ENCODE data around the gene PDE4D.

- TF ChIP-seq, protein P1, sequence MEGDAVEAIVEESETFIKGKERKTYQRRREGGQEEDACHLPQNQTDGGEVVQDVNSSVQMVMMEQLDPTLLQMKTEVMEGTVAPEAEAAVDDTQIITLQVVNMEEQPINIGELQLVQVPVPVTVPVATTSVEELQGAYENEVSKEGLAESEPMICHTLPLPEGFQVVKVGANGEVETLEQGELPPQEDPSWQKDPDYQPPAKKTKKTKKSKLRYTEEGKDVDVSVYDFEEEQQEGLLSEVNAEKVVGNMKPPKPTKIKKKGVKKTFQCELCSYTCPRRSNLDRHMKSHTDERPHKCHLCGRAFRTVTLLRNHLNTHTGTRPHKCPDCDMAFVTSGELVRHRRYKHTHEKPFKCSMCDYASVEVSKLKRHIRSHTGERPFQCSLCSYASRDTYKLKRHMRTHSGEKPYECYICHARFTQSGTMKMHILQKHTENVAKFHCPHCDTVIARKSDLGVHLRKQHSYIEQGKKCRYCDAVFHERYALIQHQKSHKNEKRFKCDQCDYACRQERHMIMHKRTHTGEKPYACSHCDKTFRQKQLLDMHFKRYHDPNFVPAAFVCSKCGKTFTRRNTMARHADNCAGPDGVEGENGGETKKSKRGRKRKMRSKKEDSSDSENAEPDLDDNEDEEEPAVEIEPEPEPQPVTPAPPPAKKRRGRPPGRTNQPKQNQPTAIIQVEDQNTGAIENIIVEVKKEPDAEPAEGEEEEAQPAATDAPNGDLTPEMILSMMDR (IDR thresholded peaks at IDR 0.05; ENCODE audit: extremely low read depth in 1 of 2, insufficient read depth in 1 of 2, low read depth in 1 of 2, low read length in 2 of 2), result no peak
- no peak for TF ChIP-seq EZH2 (IDR thresholded peaks at IDR 0.05; ENCODE audit: borderline replicate concordance, low read depth, low read length, severe bottlenecking)
Measured at GRCh38 chr5:58969795-58970194, 923.7 kb downstream of the PDE4D start.

All from endothelial cell of umbilical vein (primary cell).